Keratinocyte (primary cell): Measurements from ENCODE around the gene SSH2.

ENCODE experiments used
- EZH2 ChIP-seq: IDR thresholded peaks from one replicate; pipeline ENCODE4 v1.6.1; 2012; ENCODE audit warnings: inconsistent platforms, mild to moderate bottlenecking, low read length, moderate library complexity
- TF ChIP-seq, protein P1 (sequence below), 3 experiments: IDR thresholded peaks in 1 of 3; conservative IDR thresholded peaks in 1 of 3; optimal IDR thresholded peaks in 1 of 3; 2 replicates in 2 of 3; 3 replicates in 1 of 3; pipeline versions ENCODE3 to v1.5.1; 2011; ENCODE audit warnings: low read length in 3 of 3, mild to moderate bottlenecking in 3 of 3, moderate library complexity in 2 of 3, control low read depth in 1 of 3, inconsistent platforms in 1 of 3; ENCODE audit not compliant: insufficient read depth in 2 of 3; ENCODE audit errors: extremely low read depth in 1 of 3

DNA sequence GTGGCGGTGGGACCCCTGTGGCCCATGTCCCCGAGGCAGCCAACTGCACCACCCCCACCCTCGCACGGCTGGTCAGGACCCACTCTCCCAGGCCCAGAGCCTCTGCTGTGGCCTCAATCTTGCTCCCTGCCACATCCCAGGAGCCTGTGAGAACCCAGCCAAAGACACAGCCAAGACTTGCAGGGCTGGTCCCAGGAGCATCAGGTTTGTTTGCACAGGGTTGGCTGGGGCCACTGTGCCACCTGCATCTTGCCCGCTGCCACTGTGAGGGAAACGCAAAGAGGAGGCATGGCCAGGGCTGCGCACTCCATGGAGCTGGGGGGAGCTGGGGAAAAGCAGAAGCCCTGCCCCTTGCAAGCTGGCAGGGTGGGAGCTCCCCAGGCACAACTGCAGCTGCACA is 92.5 kb downstream of the SSH2 start:
- TF ChIP-seq EZH2 = no peak
- TF ChIP-seq, protein P1, sequence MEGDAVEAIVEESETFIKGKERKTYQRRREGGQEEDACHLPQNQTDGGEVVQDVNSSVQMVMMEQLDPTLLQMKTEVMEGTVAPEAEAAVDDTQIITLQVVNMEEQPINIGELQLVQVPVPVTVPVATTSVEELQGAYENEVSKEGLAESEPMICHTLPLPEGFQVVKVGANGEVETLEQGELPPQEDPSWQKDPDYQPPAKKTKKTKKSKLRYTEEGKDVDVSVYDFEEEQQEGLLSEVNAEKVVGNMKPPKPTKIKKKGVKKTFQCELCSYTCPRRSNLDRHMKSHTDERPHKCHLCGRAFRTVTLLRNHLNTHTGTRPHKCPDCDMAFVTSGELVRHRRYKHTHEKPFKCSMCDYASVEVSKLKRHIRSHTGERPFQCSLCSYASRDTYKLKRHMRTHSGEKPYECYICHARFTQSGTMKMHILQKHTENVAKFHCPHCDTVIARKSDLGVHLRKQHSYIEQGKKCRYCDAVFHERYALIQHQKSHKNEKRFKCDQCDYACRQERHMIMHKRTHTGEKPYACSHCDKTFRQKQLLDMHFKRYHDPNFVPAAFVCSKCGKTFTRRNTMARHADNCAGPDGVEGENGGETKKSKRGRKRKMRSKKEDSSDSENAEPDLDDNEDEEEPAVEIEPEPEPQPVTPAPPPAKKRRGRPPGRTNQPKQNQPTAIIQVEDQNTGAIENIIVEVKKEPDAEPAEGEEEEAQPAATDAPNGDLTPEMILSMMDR (optimal IDR thresholded peaks at IDR 0.05 in 1 of 3, IDR thresholded peaks at IDR 0.05 in 1 of 3, conservative IDR thresholded peaks at IDR 0.05 in 1 of 3; ENCODE audit: extremely low read depth in 1 of 3, insufficient read depth in 2 of 3, low read length in 3 of 3) = no peak
